Fibroblast of the aortic adventitia (primary cell): Measurements from ENCODE around the gene STXBP5L. TPM values are rescaled to one million over a fixed set of nuclear protein-coding genes. Genes with fewer than 3 reads are reported as not detected.

Source experiments
- DNase-seq: peaks from one replicate; pipeline ENCODE4 v3.0.0-alpha.2; 2010; ENCODE audit warnings: low read depth
- H3K4me3 ChIP-seq: 2 replicates; pipeline ENCODE4 v1.5.1; 2011; ENCODE audit warnings: low read depth, mild to moderate bottlenecking, control low read depth, low read length, moderate library complexity
- total RNA-seq: library from RNA; depleted of rRNA; stranded (reverse); fragments of >200 nt; gene quantifications from 2 replicates; pipeline ENCODE4 v1.2.3, GENCODE V29; 2012; ENCODE audit warnings: low replicate concordance
- TF ChIP-seq, protein P1 (sequence below): IDR thresholded peaks from 2 replicates; pipeline ENCODE4 v1.5.1; 2011; ENCODE audit warnings: mild to moderate bottlenecking, low read length, control low read depth, inconsistent platforms; ENCODE audit not compliant: insufficient read depth

Gene STXBP5L
- total RNA-seq, 1 donor, result not detected

GRCh38 chr3:120926146-120926545, 18.1 kb downstream of the STXBP5L start:
- TF ChIP-seq, protein P1, sequence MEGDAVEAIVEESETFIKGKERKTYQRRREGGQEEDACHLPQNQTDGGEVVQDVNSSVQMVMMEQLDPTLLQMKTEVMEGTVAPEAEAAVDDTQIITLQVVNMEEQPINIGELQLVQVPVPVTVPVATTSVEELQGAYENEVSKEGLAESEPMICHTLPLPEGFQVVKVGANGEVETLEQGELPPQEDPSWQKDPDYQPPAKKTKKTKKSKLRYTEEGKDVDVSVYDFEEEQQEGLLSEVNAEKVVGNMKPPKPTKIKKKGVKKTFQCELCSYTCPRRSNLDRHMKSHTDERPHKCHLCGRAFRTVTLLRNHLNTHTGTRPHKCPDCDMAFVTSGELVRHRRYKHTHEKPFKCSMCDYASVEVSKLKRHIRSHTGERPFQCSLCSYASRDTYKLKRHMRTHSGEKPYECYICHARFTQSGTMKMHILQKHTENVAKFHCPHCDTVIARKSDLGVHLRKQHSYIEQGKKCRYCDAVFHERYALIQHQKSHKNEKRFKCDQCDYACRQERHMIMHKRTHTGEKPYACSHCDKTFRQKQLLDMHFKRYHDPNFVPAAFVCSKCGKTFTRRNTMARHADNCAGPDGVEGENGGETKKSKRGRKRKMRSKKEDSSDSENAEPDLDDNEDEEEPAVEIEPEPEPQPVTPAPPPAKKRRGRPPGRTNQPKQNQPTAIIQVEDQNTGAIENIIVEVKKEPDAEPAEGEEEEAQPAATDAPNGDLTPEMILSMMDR, result no peak
- no peak overlapping the region for H3K4me3 ChIP-seq

GRCh38 chr3:120928991-120929390, 21.0 kb downstream of the STXBP5L start:
- TF ChIP-seq, protein P1, result no peak
- no peak for DNase-seq
- H3K4me3 ChIP-seq, result no peak overlapping the region

More at GRCh38 chr3:120926146-120926545, 18.1 kb downstream of the STXBP5L start:
- no peak for DNase-seq

DNA sequence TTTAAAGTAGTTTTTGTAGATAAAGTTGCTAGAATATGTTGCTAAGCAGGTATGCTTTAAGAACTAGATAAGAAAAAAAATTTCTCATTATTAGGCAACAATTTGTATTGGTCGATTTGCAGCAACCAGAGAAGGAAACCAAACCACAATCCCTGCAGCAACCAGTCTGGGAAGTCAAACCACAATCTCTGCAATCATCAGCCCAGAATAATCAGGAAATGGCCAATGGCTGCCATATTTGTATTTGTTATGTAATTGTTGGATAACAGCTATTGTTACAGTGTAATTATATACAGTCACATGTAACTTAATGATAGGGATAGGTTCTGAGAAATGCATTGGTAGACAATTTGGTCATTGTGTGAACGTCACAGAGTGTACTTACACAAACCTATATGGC, 23.6 kb downstream of the STXBP5L start:
- no peak for DNase-seq
- TF ChIP-seq, protein P1, result no peak
- no peak overlapping the region for H3K4me3 ChIP-seq

GRCh38 chr3:120956143-120956542, 48.1 kb downstream of the STXBP5L start:
- TF ChIP-seq, protein P1, result no peak
- no peak for DNase-seq
- H3K4me3 ChIP-seq, result no peak overlapping the region

GRCh38 chr3:120982608-120983320, 74.8 kb downstream of the STXBP5L start:
- TF ChIP-seq, protein P1, result no peak
- DNase-seq, result no peak
- H3K4me3 ChIP-seq, result no peak overlapping the region

- TF ChIP-seq, protein P1, result no peak
- no peak overlapping the region for H3K4me3 ChIP-seq
- DNase-seq, result no peak
Observed at GRCh38 chr3:120983321-120983665, 75.3 kb downstream of the STXBP5L start.

DNA sequence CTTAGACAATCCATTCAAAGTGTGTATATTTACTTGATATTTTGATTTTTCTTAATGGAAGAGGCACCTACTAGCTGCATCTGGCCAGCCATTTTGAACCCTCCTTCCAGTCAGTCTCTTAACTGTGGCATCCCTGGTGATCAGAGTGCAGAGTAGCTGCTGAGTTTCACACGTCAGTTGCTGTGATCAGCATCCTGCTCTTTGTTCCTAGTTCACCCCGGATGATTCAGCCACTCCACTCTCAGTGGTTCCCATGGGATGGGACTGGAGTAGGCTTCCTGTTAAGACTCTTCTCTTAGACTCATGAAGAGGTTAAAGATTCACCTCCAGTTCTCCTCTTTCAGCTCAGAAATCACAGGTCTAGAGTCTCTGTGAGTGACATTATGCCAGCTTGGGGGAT, 75.8 kb downstream of the STXBP5L start:
- no peak for DNase-seq
- TF ChIP-seq, protein P1, result no peak
- H3K4me3 ChIP-seq, result no peak overlapping the region
